Measurements from ENCODE around the gene GRB10. TPM values are rescaled to one million over a fixed set of nuclear protein-coding genes. Genes with fewer than 3 reads are reported as not detected.
"Not testable (repeated sequence)": the region's sequence is repeated elsewhere in the genome, so short reads cannot be mapped to it uniquely, and the experiment has no call there.

Gene GRB10
- total RNA-seq, 1 donor from 2014 or later: 33.9 TPM

DNA sequence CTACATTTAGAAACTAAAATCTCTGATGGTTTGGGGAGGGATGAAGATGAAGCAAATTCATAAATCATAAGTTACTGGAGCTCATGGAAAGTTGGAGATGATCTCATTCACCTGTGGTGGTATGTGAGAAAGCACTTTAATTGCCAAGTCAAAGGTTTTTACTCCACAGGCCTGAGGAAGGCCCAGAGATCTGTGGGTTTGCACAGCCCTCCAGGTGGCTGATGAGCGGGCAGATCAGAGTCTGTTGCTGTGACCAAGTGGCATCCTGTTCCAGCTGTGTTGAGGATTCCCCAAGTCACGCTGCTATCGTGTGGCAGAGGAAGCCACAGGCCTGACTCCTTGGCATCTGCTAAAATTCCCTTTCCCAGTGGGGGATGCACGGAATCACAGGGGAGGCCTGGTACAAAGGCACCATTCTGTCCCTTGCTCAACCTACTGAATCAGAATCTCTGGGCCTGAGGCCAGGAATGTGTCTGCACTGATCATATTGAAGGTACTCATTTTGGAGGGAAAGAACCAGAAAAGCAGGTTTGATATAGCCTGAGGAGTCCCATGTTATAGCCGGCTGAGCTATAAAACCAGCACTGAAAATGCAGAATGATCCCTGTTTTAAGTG is 197.8 kb downstream of the GRB10 start:
- no peak overlapping the region for H3K4me3 Mint-ChIP-seq
- H3K27ac Mint-ChIP-seq: no peak overlapping the region
- Histone ChIP-seq H3K9me3 (ENCODE audit: low read depth) (no peaks in the 10 kb centered on the region), H3F3A (ENCODE audit: low read depth) (no peaks in the 10 kb centered on the region), H2AFZ (replicated peaks) (no peak overlapping the region), H3K4me2 (no peak overlapping the region), H3K4me3 (no peak overlapping the region), H3K27me3 (no peaks in the 10 kb centered on the region), H4K20me1 (ENCODE audit: low read depth) (no peaks in the 10 kb centered on the region), H3K9ac (no peak overlapping the region), H3K79me2 (ENCODE audit: low read depth) (no peaks in the 10 kb centered on the region), H3K36me3 (no peaks in the 10 kb centered on the region), H3K27ac (no peak overlapping the region), H3K4me1 (no peaks in the 10 kb centered on the region)
- peaks cover 1% of the 10 kb centered on the region for H3K36me3 Mint-ChIP-seq
- H3K4me1 Mint-ChIP-seq: no peaks in the 10 kb centered on the region
- H3K9me3 Mint-ChIP-seq: peaks cover 22% of the 10 kb centered on the region
- peaks cover 7% of the 10 kb centered on the region for H3K27me3 Mint-ChIP-seq (ENCODE audit: insufficient read depth, low read depth)
- DNase-seq (ENCODE audit: low spot score): no peak
- TF ChIP-seq EZH2phosphoT487 (IDR thresholded peaks at IDR 0.05): no peak

DNA sequence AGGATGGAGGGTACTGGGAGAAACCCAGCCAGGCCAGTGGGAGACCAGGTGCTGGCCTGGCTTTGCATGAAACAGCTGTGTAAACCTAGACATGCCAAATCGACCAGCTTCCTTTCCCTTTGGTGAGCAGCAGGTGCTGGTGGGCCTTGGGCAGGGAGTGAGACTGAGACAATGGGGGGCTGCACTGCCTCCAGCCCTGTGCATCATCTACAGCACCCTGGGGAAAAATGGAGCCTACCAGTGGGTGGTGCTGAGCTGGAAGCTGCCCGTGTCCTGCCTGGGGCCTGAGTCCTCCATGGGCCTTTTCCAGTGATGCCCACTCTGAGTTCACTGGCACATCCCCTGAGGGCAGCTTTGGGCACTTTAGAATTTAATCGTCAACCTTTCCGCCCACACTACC is 198.3 kb downstream of the GRB10 start:
- H3K27ac Mint-ChIP-seq: no peak overlapping the region

GRCh38 chr7:50583295-50583694 is 199.4 kb downstream of the GRB10 start:
- peaks cover 22% of the 10 kb centered on the region for H3K9me3 Mint-ChIP-seq
- H3K36me3 Mint-ChIP-seq; H3K27ac ChIP-seq; H3K9me3 ChIP-seq (ENCODE audit: low read depth); H2AFZ ChIP-seq (replicated peaks); H3K9ac ChIP-seq; H3K79me2 ChIP-seq (ENCODE audit: low read depth); H3F3A ChIP-seq (ENCODE audit: low read depth); H3K4me3 ChIP-seq; DNase-seq (ENCODE audit: low spot score); H3K4me2 ChIP-seq; H3K27me3 ChIP-seq; H3K27me3 Mint-ChIP-seq (ENCODE audit: insufficient read depth, low read depth); H3K4me1 ChIP-seq; H3K36me3 ChIP-seq; H4K20me1 ChIP-seq (ENCODE audit: low read depth); H3K4me1 Mint-ChIP-seq; H3K27ac Mint-ChIP-seq; H3K4me3 Mint-ChIP-seq: not testable (repeated sequence)

More for the DNA sequence above, 198.3 kb downstream of the GRB10 start:
- Histone ChIP-seq H3K27ac (no peak overlapping the region), H4K20me1 (ENCODE audit: low read depth) (no peaks in the 10 kb centered on the region), H3K4me3 (no peak overlapping the region), H3K79me2 (ENCODE audit: low read depth) (no peaks in the 10 kb centered on the region), H3K9ac (no peak overlapping the region), H3F3A (ENCODE audit: low read depth) (no peaks in the 10 kb centered on the region), H3K9me3 (ENCODE audit: low read depth) (no peaks in the 10 kb centered on the region), H3K4me2 (no peak overlapping the region), H3K27me3 (no peaks in the 10 kb centered on the region), H3K36me3 (no peaks in the 10 kb centered on the region), H2AFZ (replicated peaks) (no peak overlapping the region), H3K4me1 (no peaks in the 10 kb centered on the region)
- peaks cover 22% of the 10 kb centered on the region for H3K9me3 Mint-ChIP-seq
- no peaks in the 10 kb centered on the region for H3K36me3 Mint-ChIP-seq
- peaks cover 7% of the 10 kb centered on the region for H3K27me3 Mint-ChIP-seq (ENCODE audit: insufficient read depth, low read depth)
- no peak overlapping the region for H3K4me3 Mint-ChIP-seq
- DNase-seq (ENCODE audit: low spot score): no peak
- H3K4me1 Mint-ChIP-seq: no peaks in the 10 kb centered on the region
- TF ChIP-seq EZH2phosphoT487 (IDR thresholded peaks at IDR 0.05): no peak
- TF ChIP-seq, protein P1, sequence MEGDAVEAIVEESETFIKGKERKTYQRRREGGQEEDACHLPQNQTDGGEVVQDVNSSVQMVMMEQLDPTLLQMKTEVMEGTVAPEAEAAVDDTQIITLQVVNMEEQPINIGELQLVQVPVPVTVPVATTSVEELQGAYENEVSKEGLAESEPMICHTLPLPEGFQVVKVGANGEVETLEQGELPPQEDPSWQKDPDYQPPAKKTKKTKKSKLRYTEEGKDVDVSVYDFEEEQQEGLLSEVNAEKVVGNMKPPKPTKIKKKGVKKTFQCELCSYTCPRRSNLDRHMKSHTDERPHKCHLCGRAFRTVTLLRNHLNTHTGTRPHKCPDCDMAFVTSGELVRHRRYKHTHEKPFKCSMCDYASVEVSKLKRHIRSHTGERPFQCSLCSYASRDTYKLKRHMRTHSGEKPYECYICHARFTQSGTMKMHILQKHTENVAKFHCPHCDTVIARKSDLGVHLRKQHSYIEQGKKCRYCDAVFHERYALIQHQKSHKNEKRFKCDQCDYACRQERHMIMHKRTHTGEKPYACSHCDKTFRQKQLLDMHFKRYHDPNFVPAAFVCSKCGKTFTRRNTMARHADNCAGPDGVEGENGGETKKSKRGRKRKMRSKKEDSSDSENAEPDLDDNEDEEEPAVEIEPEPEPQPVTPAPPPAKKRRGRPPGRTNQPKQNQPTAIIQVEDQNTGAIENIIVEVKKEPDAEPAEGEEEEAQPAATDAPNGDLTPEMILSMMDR (IDR thresholded peaks at IDR 0.05): no peak
- TF ChIP-seq EZH2 (IDR thresholded peaks at IDR 0.05): no peak

DNA sequence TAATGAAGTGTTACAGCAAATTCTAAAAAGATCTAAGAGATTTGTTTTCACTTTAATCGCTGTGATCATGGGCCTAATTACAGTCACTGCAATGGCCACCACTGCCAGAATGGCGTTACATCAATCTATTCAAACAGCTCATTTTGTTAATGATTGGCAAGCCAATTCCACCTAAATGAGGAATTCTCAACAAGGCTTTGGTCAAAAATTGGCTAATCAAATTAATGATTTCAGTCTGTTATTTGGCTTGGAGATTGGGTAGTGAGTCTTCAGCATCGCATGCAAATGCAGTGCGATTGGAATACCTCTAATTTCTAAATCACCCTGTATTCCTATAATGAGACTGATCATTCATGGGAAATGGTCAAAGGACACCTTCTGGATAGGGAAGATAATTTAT is 200.4 kb downstream of the GRB10 start:
- not testable (repeated sequence) for H3K27ac ChIP-seq; DNase-seq (ENCODE audit: low spot score); H2AFZ ChIP-seq (replicated peaks); H3K4me1 Mint-ChIP-seq; H3F3A ChIP-seq (ENCODE audit: low read depth); H3K79me2 ChIP-seq (ENCODE audit: low read depth); H3K9me3 ChIP-seq (ENCODE audit: low read depth); H3K36me3 ChIP-seq; H3K4me3 ChIP-seq; H3K27me3 ChIP-seq; H3K36me3 Mint-ChIP-seq; H3K4me3 Mint-ChIP-seq; H3K4me2 ChIP-seq; H3K27me3 Mint-ChIP-seq (ENCODE audit: insufficient read depth, low read depth); H4K20me1 ChIP-seq (ENCODE audit: low read depth); H3K9ac ChIP-seq; H3K4me1 ChIP-seq; H3K27ac Mint-ChIP-seq
- H3K9me3 Mint-ChIP-seq: peaks cover 30% of the 10 kb centered on the region

GRCh38 chr7:50580666-50581065 is 202.0 kb downstream of the GRB10 start:
- H3K27me3 ChIP-seq; H2AFZ ChIP-seq (replicated peaks); H3K27me3 Mint-ChIP-seq (ENCODE audit: insufficient read depth, low read depth); H3K79me2 ChIP-seq (ENCODE audit: low read depth); H3K4me3 Mint-ChIP-seq; H3F3A ChIP-seq (ENCODE audit: low read depth); H3K27ac Mint-ChIP-seq; H4K20me1 ChIP-seq (ENCODE audit: low read depth); H3K4me2 ChIP-seq; H3K9me3 ChIP-seq (ENCODE audit: low read depth); H3K4me1 ChIP-seq; H3K4me3 ChIP-seq; H3K27ac ChIP-seq; DNase-seq (ENCODE audit: low spot score); H3K9ac ChIP-seq; H3K36me3 Mint-ChIP-seq; H3K36me3 ChIP-seq; H3K4me1 Mint-ChIP-seq: not testable (repeated sequence)
- peaks cover 35% of the 10 kb centered on the region for H3K9me3 Mint-ChIP-seq

Measured in neural progenitor cell (in vitro differentiated cells).